ENCODE data around the gene MACROD2. TPM values are rescaled to one million over a fixed set of nuclear protein-coding genes. Genes with fewer than 3 reads are reported as not detected.

The MACROD2 gene
- total and polyA plus RNA-seq, 4 donors = 0.66 to 10.5 (median 3.3) TPM

DNA sequence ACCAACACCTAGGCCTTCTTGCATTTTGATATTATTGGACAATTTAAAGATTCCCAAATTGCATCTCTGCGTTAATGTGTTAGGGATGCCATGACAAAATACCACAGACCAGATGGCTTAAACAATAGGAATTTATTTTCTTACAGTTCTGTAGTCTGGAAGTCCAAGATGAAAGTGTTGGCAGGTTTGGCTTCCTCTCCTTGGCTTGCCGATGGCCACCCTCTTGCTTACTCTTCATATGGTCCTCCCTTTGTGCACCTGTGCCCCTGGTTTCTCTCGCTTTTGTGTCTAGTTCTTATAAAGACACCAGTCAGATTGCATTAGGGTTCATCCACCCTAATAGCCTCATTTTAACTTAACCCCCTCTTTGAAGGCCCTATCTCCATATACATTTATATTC is 1184.5 kb downstream of the MACROD2 start:
- no peak for DNase-seq (ENCODE audit: low spot score)
- Histone ChIP-seq H3K36me3 (ENCODE audit: control insufficient read depth in 4 of 4, insufficient read depth in 3 of 4, low read depth in 1 of 4, low read length in 3 of 4) (no peaks in the 10 kb centered on the region), H3K27ac (ENCODE audit: low read depth in 1 of 2, low read length in 2 of 2) (no peak overlapping the region), H3K27me3 (ENCODE audit: control insufficient read depth in 4 of 4, insufficient read depth in 4 of 4, low read length in 3 of 4) (no peaks in the 10 kb centered on the region), H3K9ac (ENCODE audit: low read depth in 1 of 2, low read length in 2 of 2) (no peak overlapping the region), H3K9me3 (ENCODE audit: control insufficient read depth in 4 of 4, low read length in 3 of 4) (peaks cover 0 to 4% (median 0%) of the 10 kb centered on the region in 4 donors), H3K4me1 (ENCODE audit: control insufficient read depth in 4 of 4, insufficient read depth in 4 of 4, low read length in 3 of 4) (no peaks in the 10 kb centered on the region), H3K4me3 (ENCODE audit: low read depth in 1 of 3, low read length in 3 of 3) (no peak overlapping the region)
- 96% methylated on average over 3 of the region's 3 CpGs for WGBS
- TF ChIP-seq EGR1 (IDR thresholded peaks at IDR 0.05; ENCODE audit: low read depth in 2 of 2) (no peak), FOXA1 (IDR thresholded peaks at IDR 0.05) (no peak)

DNA sequence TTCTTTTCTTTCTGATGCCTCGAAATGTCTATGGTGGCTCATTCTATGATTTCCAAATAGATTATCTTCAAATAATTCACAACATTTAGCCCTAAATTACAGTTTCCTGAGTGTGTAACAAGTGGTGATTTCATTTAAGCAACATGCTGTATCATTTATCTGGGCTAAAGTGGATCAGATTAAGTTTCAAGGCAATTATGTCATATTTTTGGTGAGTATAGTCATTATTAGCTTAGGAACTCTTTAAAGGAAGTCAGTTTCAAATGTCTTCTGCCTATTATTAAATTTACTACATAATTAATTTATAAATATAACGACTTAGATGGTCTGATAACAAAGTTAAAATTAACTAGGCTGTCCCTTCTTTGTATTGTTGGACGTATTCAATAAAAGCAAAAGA is 1190.0 kb downstream of the MACROD2 start:
- DNase-seq (ENCODE audit: low spot score) = no peak
- no peaks in the 10 kb centered on the region for H3K9me3 ChIP-seq (ENCODE audit: control insufficient read depth in 4 of 4, low read length in 3 of 4)
- TF ChIP-seq RXRA (IDR thresholded peaks at IDR 0.05) = no peak
- TF ChIP-seq HNF4A (conservative IDR thresholded peaks at IDR 0.05) = no peak
- TF ChIP-seq, protein P1, sequence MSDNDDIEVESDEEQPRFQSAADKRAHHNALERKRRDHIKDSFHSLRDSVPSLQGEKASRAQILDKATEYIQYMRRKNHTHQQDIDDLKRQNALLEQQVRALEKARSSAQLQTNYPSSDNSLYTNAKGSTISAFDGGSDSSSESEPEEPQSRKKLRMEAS (IDR thresholded peaks at IDR 0.05) = no peak
- TF ChIP-seq, protein P2, sequence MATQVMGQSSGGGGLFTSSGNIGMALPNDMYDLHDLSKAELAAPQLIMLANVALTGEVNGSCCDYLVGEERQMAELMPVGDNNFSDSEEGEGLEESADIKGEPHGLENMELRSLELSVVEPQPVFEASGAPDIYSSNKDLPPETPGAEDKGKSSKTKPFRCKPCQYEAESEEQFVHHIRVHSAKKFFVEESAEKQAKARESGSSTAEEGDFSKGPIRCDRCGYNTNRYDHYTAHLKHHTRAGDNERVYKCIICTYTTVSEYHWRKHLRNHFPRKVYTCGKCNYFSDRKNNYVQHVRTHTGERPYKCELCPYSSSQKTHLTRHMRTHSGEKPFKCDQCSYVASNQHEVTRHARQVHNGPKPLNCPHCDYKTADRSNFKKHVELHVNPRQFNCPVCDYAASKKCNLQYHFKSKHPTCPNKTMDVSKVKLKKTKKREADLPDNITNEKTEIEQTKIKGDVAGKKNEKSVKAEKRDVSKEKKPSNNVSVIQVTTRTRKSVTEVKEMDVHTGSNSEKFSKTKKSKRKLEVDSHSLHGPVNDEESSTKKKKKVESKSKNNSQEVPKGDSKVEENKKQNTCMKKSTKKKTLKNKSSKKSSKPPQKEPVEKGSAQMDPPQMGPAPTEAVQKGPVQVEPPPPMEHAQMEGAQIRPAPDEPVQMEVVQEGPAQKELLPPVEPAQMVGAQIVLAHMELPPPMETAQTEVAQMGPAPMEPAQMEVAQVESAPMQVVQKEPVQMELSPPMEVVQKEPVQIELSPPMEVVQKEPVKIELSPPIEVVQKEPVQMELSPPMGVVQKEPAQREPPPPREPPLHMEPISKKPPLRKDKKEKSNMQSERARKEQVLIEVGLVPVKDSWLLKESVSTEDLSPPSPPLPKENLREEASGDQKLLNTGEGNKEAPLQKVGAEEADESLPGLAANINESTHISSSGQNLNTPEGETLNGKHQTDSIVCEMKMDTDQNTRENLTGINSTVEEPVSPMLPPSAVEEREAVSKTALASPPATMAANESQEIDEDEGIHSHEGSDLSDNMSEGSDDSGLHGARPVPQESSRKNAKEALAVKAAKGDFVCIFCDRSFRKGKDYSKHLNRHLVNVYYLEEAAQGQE (IDR thresholded peaks at IDR 0.05) = no peak
- no peak for TF ChIP-seq TAF1 (conservative IDR thresholded peaks at IDR 0.05)
- no peaks in the 10 kb centered on the region for H3K27me3 ChIP-seq (ENCODE audit: control insufficient read depth in 4 of 4, insufficient read depth in 4 of 4, low read length in 3 of 4)
- H3K9ac ChIP-seq (ENCODE audit: low read depth in 1 of 2, low read length in 2 of 2) = no peak overlapping the region
- H3K4me1 ChIP-seq (ENCODE audit: control insufficient read depth in 4 of 4, insufficient read depth in 4 of 4, low read length in 3 of 4) = no peaks in the 10 kb centered on the region
- no peak overlapping the region for H3K27ac ChIP-seq (ENCODE audit: low read depth in 1 of 2, low read length in 2 of 2)
- H3K36me3 ChIP-seq (ENCODE audit: control insufficient read depth in 4 of 4, insufficient read depth in 3 of 4, low read depth in 1 of 4, low read length in 3 of 4) = no peaks in the 10 kb centered on the region
- H3K4me3 ChIP-seq (ENCODE audit: low read depth in 1 of 3, low read length in 3 of 3) = no peak overlapping the region
- 78% methylated on average over 3 of the region's 3 CpGs for WGBS

DNA sequence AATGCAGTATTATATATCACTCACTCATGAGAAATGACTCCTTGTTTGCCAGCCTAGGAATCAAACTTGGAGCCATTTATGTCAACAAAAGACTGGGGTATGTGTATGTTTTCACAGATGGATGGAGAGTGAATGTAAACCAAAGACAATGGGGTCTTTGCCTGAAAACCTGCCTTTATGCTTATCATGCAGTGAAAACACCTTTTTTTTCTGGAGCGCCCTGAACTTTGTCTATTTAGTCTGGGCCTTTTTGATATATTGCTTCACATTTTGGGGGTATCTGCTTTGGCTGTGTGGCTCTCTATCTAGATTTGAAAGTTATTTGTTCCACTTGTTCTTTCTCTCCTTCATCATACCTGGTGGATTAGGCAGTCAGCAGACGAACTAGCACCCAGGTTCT is 1190.6 kb downstream of the MACROD2 start:
- Histone ChIP-seq H3K9ac (ENCODE audit: low read depth in 1 of 2, low read length in 2 of 2) (no peak overlapping the region), H3K27ac (ENCODE audit: low read depth in 1 of 2, low read length in 2 of 2) (no peak overlapping the region), H3K27me3 (ENCODE audit: control insufficient read depth in 4 of 4, insufficient read depth in 4 of 4, low read length in 3 of 4) (no peaks in the 10 kb centered on the region), H3K36me3 (ENCODE audit: control insufficient read depth in 4 of 4, insufficient read depth in 3 of 4, low read depth in 1 of 4, low read length in 3 of 4) (no peaks in the 10 kb centered on the region), H3K9me3 (ENCODE audit: control insufficient read depth in 4 of 4, low read length in 3 of 4) (no peaks in the 10 kb centered on the region), H3K4me1 (ENCODE audit: control insufficient read depth in 4 of 4, insufficient read depth in 4 of 4, low read length in 3 of 4) (no peaks in the 10 kb centered on the region), H3K4me3 (ENCODE audit: low read depth in 1 of 3, low read length in 3 of 3) (no peak overlapping the region)
- DNase-seq (ENCODE audit: low spot score) = no peak
- TF ChIP-seq TAF1 (conservative IDR thresholded peaks at IDR 0.05) (no peak), RAD21 (IDR thresholded peaks at IDR 0.05) (no peak), YY1 (IDR thresholded peaks at IDR 0.05) (no peak), NR2F2 (IDR thresholded peaks at IDR 0.05) (no peak), SP1 (IDR thresholded peaks at IDR 0.05) (no peak), JUND (IDR thresholded peaks at IDR 0.05) (no peak), FOXA1 (IDR thresholded peaks at IDR 0.05) (no peak)
- TF ChIP-seq, protein P3, sequence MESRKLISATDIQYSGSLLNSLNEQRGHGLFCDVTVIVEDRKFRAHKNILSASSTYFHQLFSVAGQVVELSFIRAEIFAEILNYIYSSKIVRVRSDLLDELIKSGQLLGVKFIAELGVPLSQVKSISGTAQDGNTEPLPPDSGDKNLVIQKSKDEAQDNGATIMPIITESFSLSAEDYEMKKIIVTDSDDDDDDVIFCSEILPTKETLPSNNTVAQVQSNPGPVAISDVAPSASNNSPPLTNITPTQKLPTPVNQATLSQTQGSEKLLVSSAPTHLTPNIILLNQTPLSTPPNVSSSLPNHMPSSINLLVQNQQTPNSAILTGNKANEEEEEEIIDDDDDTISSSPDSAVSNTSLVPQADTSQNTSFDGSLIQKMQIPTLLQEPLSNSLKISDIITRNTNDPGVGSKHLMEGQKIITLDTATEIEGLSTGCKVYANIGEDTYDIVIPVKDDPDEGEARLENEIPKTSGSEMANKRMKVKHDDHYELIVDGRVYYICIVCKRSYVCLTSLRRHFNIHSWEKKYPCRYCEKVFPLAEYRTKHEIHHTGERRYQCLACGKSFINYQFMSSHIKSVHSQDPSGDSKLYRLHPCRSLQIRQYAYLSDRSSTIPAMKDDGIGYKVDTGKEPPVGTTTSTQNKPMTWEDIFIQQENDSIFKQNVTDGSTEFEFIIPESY (IDR thresholded peaks at IDR 0.05) = no peak
- TF ChIP-seq, protein P2 (IDR thresholded peaks at IDR 0.05) = no peak
- WGBS = 69% methylated on average over 2 of the region's 2 CpGs

Measured in liver (tissue), 9 donors.